ENCODE results near the gene TMEM154. TPM values are rescaled to one million over a fixed set of nuclear protein-coding genes. Genes with fewer than 3 reads are reported as not detected.

Gene TMEM154
- total and polyA plus RNA-seq, 12 donors: 0.10 to 3.6 (median 0.33) TPM; not detected in 1

DNA sequence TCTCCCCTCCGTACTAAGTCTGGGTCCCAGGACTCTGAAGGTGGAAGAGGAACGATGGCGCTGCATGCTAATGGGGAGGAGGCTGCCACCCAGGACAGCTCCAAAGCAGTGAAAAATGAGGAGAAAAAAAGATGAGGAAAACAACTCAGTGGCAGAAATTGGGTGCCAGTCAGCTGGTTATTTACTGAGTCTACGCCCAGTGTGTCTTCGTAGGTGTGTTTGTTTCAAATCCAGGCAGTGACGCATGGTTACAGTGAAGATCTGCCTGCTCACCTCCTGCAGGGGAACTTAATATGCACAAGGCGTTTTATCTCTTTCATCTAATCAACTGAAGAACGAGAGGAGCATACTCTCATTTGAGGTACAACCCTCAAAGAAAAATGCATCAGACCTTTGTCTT is 73.0 kb downstream of the TMEM154 start:
- no peak for DNase-seq
- Histone ChIP-seq H3K4me1 (replicated peaks in 1 of 2) (no peaks in the 10 kb centered on the region), H3K9me3 (replicated peaks in 1 of 3) (no peaks in the 10 kb centered on the region), H3K27ac (no peak overlapping the region), H3K4me3 (no peak overlapping the region), H3K27me3 (no peaks in the 10 kb centered on the region), H3K36me3 (replicated peaks in 1 of 2) (no peaks in the 10 kb centered on the region)
- 57 to 60% (median 59%) methylated on average over 8 of the region's 8 CpGs for WGBS, 4 donors
- intact Hi-C loops (cut with DNase I): no loop called here
- TF ChIP-seq, protein P1, sequence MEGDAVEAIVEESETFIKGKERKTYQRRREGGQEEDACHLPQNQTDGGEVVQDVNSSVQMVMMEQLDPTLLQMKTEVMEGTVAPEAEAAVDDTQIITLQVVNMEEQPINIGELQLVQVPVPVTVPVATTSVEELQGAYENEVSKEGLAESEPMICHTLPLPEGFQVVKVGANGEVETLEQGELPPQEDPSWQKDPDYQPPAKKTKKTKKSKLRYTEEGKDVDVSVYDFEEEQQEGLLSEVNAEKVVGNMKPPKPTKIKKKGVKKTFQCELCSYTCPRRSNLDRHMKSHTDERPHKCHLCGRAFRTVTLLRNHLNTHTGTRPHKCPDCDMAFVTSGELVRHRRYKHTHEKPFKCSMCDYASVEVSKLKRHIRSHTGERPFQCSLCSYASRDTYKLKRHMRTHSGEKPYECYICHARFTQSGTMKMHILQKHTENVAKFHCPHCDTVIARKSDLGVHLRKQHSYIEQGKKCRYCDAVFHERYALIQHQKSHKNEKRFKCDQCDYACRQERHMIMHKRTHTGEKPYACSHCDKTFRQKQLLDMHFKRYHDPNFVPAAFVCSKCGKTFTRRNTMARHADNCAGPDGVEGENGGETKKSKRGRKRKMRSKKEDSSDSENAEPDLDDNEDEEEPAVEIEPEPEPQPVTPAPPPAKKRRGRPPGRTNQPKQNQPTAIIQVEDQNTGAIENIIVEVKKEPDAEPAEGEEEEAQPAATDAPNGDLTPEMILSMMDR (IDR thresholded peaks at IDR 0.05): no peak
- no peak for TF ChIP-seq POLR2A (IDR thresholded peaks at IDR 0.05)

DNA sequence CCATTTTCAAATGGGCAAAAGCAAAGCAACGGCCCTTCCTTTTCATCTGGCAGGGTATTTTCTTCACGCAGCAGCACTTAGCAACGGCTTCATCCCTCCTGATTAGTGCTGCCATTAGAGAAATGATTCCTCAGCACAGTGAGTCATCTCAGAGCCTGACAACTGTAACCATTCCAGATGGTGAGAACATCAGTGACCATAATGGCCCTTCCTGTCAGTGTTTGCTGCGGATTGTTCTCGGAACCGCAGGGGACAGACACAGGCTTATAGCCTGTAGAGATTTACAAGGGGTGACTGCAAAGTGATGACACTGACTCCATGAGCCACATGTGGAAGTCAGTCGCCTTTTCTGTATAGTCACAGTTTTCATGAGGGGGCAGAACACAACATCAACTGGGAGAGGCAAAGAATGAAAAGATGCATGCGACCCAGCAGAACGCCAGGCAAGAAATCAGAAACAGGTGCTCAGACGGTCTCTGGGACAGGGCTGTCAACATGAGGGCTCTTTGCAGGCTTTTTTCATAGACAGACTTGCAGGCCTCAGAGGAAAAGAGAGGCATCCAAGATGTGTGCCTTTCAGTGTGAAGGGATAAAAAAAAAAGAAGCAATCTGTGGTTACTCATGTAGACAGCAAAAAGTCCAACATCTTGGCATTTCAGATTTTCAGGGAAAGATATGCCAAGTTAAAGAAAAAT is 74.0 kb downstream of the TMEM154 start:
- H3K27ac ChIP-seq: no peak overlapping the region
- no peak for TF ChIP-seq POLR2A (IDR thresholded peaks at IDR 0.05)
- no peaks in the 10 kb centered on the region for H3K9me3 ChIP-seq (replicated peaks in 1 of 3)
- DNase-seq: peak in 2 of 7 donors; percentile 7 to 53
- 61 to 69% (median 64%) methylated on average over 10 of the region's 10 CpGs for WGBS, 4 donors
- H3K4me1 ChIP-seq (replicated peaks in 1 of 2): no peaks in the 10 kb centered on the region
- H3K36me3 ChIP-seq (replicated peaks in 1 of 2): no peaks in the 10 kb centered on the region
- H3K4me3 ChIP-seq: no peak overlapping the region
- H3K27me3 ChIP-seq: no peaks in the 10 kb centered on the region
- intact Hi-C loops (cut with DNase I): no loop called here

DNA sequence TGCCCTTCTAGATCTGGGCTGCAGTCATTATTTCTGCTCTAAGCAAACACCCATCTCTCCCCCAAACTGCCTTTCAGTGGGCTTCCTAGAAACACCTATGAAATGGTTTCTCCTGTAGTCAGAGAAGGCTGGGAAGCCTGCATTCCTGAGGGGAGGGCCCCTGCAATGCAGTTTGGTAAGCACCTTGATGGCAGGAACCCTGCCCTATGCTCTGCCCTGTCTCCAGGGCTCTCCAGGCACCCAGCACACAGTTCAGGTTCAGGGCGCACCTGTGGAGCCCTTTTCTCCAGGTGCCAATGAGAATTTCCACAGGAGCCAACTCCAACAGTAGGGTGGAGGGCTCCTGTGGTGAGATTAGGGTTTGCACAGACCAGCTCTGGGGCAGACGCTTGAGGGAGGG is 74.8 kb downstream of the TMEM154 start:
- H3K4me1 ChIP-seq (replicated peaks in 1 of 2): no peaks in the 10 kb centered on the region
- no peaks in the 10 kb centered on the region for H3K27me3 ChIP-seq
- no peaks in the 10 kb centered on the region for H3K9me3 ChIP-seq (replicated peaks in 1 of 3)
- DNase-seq: no peak
- intact Hi-C loops (cut with DNase I): no loop called here
- peak overlapping the region in 1 of 5 donors; percentile 14 for H3K27ac ChIP-seq
- 58 to 89% (median 76%) methylated on average over 2 of the region's 2 CpGs for WGBS, 4 donors
- no peak for TF ChIP-seq POLR2A (IDR thresholded peaks at IDR 0.05)
- TF ChIP-seq, protein P1 (IDR thresholded peaks at IDR 0.05): no peak
- no peaks in the 10 kb centered on the region for H3K36me3 ChIP-seq (replicated peaks in 1 of 2)
- no peak overlapping the region for H3K4me3 ChIP-seq

DNA sequence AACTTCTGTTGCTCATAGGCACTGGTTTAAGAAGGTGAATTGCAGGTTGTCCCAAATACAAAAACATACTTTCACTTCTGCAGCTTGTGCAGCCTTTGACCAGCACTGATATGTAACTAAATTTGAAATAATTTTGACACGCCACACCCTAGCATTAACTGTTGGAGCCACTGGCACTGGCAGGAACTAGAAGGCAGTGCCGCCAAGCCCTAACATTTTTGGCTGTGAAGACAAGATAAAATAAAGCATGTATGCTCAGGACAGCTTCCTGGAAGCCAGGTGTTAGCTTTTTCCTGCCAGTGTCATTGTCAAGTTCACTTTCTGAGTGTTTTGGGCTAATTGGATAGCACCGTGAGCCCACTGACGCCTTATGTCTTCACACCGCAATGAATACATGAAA is 78.6 kb downstream of the TMEM154 start:
- 85 to 89% (median 86%) methylated on average over 4 to 5 of the region's 5 CpGs for WGBS, 4 donors
- Histone ChIP-seq H3K4me1 (replicated peaks in 1 of 2) (no peaks in the 10 kb centered on the region), H3K27ac (no peak overlapping the region), H3K9me3 (replicated peaks in 1 of 3) (no peaks in the 10 kb centered on the region), H3K27me3 (no peaks in the 10 kb centered on the region), H3K4me3 (no peak overlapping the region), H3K36me3 (replicated peaks in 1 of 2) (no peaks in the 10 kb centered on the region)
- TF ChIP-seq POLR2A (IDR thresholded peaks at IDR 0.05): no peak
- intact Hi-C loops (cut with DNase I): no loop called here
- no peak for DNase-seq

DNA sequence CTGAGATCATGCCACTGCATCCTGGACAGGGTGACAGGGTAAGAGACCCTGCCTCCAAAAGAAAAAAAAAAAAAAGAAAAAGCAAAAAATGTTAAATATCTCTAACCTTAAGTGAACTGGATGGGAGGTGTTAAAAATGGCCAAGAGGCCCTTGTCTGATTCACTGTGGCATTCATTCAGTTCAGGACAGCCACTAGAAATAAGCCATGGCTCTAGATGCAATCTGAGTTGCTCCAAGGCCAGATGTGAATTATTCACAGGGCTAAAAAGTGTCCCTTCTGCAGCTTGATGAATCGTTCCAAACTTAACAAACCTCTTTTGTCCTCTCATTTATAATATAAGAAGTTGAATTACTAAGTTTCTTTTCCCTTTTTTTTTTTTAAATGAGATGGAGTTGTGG is 80.2 kb downstream of the TMEM154 start:
- Histone ChIP-seq H3K4me3 (no peak overlapping the region), H3K27me3 (no peaks in the 10 kb centered on the region), H3K27ac (no peak overlapping the region), H3K9me3 (replicated peaks in 1 of 3) (no peaks in the 10 kb centered on the region), H3K36me3 (replicated peaks in 1 of 2) (no peaks in the 10 kb centered on the region), H3K4me1 (replicated peaks in 1 of 2) (no peaks in the 10 kb centered on the region)
- WGBS, 4 donors: 26 to 39% (median 28%) methylated on average over 1 of the region's 1 CpG
- TF ChIP-seq POLR2A (IDR thresholded peaks at IDR 0.05): no peak
- TF ChIP-seq, protein P1 (IDR thresholded peaks at IDR 0.05): no peak
- intact Hi-C loops (cut with DNase I): no loop called here
- DNase-seq: no peak
